ENCODE measurements around the gene RGS7.

- TF ChIP-seq CTCF (IDR thresholded peaks at IDR 0.05; ENCODE audit: poor library complexity) (no peak), EZH2 (IDR thresholded peaks at IDR 0.05; ENCODE audit: borderline replicate concordance) (no peak)
Observed at GRCh38 chr1:241074507-241074906, 282.5 kb downstream of the RGS7 start.

Data from hepatocyte (in vitro differentiated cells).